HepG2 (cell line): ENCODE results near the gene ARTN. TPM values are rescaled to one million over a fixed set of nuclear protein-coding genes. Genes with fewer than 3 reads are reported as not detected.

Experiments used
- JUNB ChIP-seq: sonication (generic); formaldehyde crosslinking; IDR thresholded peaks from 2 replicates; pipeline ENCODE4 v1.8.0; 2022; ENCODE audit warnings: missing genetic modification reagents, mild to moderate bottlenecking, borderline replicate concordance
- SRY ChIP-seq: sonication (generic); formaldehyde crosslinking; IDR thresholded peaks from 2 replicates; pipeline ENCODE4 v1.8.0; 2022; ENCODE audit warnings: mild to moderate bottlenecking, missing genetic modification reagents
- polyA plus RNA-seq, 8 experiments: library from polyadenylated mRNA; depleted of rRNA in 3 of 8; stranded (reverse) in 7 of 8; unstranded in 1 of 8; fragments of >200 nt; fragmentation: Illumina TruSeq in 4 of 8; extraction: Trizol in 4 of 8; gene quantifications; 2 replicates each; pipeline versions ENCODE4 v1.2.1 to v1.2.3, GENCODE V29; 2011 to 2016; ENCODE audit warnings: low read depth in 4 of 8, missing spikeins in 1 of 8, mixed read lengths in 1 of 8; ENCODE audit not compliant: insufficient read depth in 1 of 8
- total RNA-seq, 5 experiments: library from RNA; depleted of rRNA; stranded (reverse); fragments of >200 nt; fragmentation: Illumina TruSeq; extraction: Trizol; gene quantifications; 2 replicates each; pipeline ENCODE4 v1.2.3, GENCODE V29; 2016; ENCODE audit warnings: low read depth in 1 of 5
- TF ChIP-seq, protein P1 (sequence below): sonication (generic); formaldehyde crosslinking; IDR thresholded peaks from 2 replicates; pipeline ENCODE4 v1.5.0; 2020; ENCODE audit warnings: mild to moderate bottlenecking, missing genetic modification reagents, borderline replicate concordance

ARTN gene
- total and polyA plus RNA-seq, 2 of the 13 experiments (the other 11 are each of a cell fraction or from before 2014, with no cell fraction given), result 0.11 to 0.62 TPM

DNA sequence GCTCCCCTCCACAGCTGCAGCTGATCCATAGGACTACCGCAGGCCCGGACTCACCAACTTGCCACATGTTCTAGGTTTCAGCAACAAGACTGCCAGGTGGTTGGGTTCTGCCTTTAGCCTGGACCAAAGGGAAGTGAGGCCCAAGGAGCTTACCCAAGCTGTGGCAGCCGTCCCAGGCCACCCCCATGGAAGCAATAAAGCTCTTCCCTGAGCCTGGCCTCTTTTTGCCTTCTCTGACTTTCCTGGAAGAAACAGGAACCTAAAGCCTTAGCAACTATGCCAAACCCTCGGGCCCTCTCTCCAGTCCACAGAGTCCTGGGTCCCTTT lies 2.7 kb upstream of the ARTN start (continued):
- TF ChIP-seq, protein P1, sequence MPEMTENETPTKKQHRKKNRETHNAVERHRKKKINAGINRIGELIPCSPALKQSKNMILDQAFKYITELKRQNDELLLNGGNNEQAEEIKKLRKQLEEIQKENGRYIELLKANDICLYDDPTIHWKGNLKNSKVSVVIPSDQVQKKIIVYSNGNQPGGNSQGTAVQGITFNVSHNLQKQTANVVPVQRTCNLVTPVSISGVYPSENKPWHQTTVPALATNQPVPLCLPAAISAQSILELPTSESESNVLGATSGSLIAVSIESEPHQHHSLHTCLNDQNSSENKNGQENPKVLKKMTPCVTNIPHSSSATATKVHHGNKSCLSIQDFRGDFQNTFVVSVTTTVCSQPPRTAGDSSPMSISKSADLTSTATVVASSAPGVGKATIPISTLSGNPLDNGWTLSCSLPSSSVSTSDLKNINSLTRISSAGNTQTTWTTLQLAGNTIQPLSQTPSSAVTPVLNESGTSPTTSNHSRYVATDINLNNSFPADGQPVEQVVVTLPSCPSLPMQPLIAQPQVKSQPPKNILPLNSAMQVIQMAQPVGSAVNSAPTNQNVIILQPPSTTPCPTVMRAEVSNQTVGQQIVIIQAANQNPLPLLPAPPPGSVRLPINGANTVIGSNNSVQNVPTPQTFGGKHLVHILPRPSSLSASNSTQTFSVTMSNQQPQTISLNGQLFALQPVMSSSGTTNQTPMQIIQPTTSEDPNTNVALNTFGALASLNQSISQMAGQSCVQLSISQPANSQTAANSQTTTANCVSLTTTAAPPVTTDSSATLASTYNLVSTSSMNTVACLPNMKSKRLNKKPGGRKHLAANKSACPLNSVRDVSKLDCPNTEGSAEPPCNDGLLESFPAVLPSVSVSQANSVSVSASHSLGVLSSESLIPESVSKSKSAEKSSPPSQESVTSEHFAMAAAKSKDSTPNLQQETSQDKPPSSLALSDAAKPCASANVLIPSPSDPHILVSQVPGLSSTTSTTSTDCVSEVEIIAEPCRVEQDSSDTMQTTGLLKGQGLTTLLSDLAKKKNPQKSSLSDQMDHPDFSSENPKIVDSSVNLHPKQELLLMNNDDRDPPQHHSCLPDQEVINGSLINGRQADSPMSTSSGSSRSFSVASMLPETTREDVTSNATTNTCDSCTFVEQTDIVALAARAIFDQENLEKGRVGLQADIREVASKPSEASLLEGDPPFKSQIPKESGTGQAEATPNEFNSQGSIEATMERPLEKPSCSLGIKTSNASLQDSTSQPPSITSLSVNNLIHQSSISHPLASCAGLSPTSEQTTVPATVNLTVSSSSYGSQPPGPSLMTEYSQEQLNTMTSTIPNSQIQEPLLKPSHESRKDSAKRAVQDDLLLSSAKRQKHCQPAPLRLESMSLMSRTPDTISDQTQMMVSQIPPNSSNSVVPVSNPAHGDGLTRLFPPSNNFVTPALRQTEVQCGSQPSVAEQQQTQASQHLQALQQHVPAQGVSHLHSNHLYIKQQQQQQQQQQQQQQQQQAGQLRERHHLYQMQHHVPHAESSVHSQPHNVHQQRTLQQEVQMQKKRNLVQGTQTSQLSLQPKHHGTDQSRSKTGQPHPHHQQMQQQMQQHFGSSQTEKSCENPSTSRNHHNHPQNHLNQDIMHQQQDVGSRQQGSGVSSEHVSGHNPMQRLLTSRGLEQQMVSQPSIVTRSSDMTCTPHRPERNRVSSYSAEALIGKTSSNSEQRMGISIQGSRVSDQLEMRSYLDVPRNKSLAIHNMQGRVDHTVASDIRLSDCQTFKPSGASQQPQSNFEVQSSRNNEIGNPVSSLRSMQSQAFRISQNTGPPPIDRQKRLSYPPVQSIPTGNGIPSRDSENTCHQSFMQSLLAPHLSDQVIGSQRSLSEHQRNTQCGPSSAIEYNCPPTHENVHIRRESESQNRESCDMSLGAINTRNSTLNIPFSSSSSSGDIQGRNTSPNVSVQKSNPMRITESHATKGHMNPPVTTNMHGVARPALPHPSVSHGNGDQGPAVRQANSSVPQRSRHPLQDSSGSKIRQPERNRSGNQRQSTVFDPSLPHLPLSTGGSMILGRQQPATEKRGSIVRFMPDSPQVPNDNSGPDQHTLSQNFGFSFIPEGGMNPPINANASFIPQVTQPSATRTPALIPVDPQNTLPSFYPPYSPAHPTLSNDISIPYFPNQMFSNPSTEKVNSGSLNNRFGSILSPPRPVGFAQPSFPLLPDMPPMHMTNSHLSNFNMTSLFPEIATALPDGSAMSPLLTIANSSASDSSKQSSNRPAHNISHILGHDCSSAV (CRISPR knock-in tag), result no peak
- TF ChIP-seq SRY (CRISPR knock-in tag), result no peak
- TF ChIP-seq JUNB (CRISPR knock-in tag), result no peak
